Neural progenitor cell (in vitro differentiated cells): Measurements from ENCODE around the gene NAMPT. TPM values are rescaled to one million over a fixed set of nuclear protein-coding genes. Genes with fewer than 3 reads are reported as not detected.

Source experiments
- DNase-seq: peaks from one replicate; pipeline ENCODE4 v3.0.0-alpha.2; 2016; ENCODE audit warnings: low spot score
- H2AFZ ChIP-seq: fragments of 200-600 bp; sonication (generic); replicated peaks from 2 replicates; pipeline ENCODE4 v1.6.1; 2016; ENCODE audit warnings: antibody characterized with exemption
- H3F3A ChIP-seq: fragments of 200-600 bp; sonication (generic); 2 replicates; pipeline ENCODE4 v1.6.1; 2016; ENCODE audit warnings: antibody characterized with exemption, low read depth
- H3K27ac ChIP-seq: fragments of 200-600 bp; sonication (generic); 2 replicates; pipeline ENCODE4 v1.5.1; 2016; ENCODE audit warnings: mild to moderate bottlenecking
- H3K27me3 ChIP-seq: fragments of 200-600 bp; sonication (generic); 2 replicates; pipeline ENCODE4 v1.6.1; 2016; ENCODE audit warnings: mild to moderate bottlenecking, moderate library complexity
- H3K36me3 ChIP-seq: fragments of 200-600 bp; sonication (generic); 2 replicates; pipeline ENCODE4 v1.5.1; 2016
- H3K4me1 ChIP-seq: fragments of 200-600 bp; sonication (generic); 2 replicates; pipeline ENCODE4 v1.6.1; 2016; ENCODE audit warnings: mixed run types
- H3K4me2 ChIP-seq: fragments of 200-600 bp; sonication (generic); 2 replicates; pipeline ENCODE4 v1.6.1; 2016
- H3K4me3 ChIP-seq: fragments of 200-600 bp; sonication (generic); 2 replicates; pipeline ENCODE4 v1.5.1; 2016
- H3K79me2 ChIP-seq: fragments of 200-600 bp; sonication (generic); 2 replicates; pipeline ENCODE4 v1.6.1; 2016; ENCODE audit warnings: low read depth
- H3K9ac ChIP-seq: fragments of 200-600 bp; sonication (generic); 2 replicates; pipeline ENCODE4 v1.6.1; 2016
- H3K9me3 ChIP-seq: fragments of 200-600 bp; sonication (generic); 2 replicates; pipeline ENCODE4 v1.5.1; 2016; ENCODE audit warnings: low read depth
- H4K20me1 ChIP-seq: fragments of 200-600 bp; sonication (generic); 2 replicates; pipeline ENCODE4 v1.6.1; 2016; ENCODE audit warnings: low read depth
- H3K27ac Mint-ChIP-seq: 3 replicates; pipeline ENCODE4 v1.8.0; 2021; ENCODE audit warnings: mixed read lengths
- H3K27me3 Mint-ChIP-seq: 2 replicates; pipeline ENCODE4 v1.8.0; 2022; ENCODE audit warnings: low read depth, mild to moderate bottlenecking, inconsistent platforms, moderate library complexity, mixed read lengths; ENCODE audit not compliant: insufficient read depth
- H3K36me3 Mint-ChIP-seq: 3 replicates; pipeline ENCODE4 v1.8.0; 2021; ENCODE audit warnings: mixed read lengths
- H3K4me1 Mint-ChIP-seq: 3 replicates; pipeline ENCODE4 v1.8.0; 2021; ENCODE audit warnings: mixed read lengths
- H3K4me3 Mint-ChIP-seq: 3 replicates; pipeline ENCODE4 v1.8.0; 2021; ENCODE audit warnings: mild to moderate bottlenecking, moderate library complexity, mixed read lengths
- H3K9me3 Mint-ChIP-seq: 3 replicates; pipeline ENCODE4 v1.8.0; 2020; ENCODE audit warnings: mixed read lengths
- CTCF ChIP-seq: fragments of 200-600 bp; sonication (generic); IDR thresholded peaks from 2 replicates; pipeline ENCODE4 v1.5.1; 2017; ENCODE audit warnings: antibody characterized with exemption, mild to moderate bottlenecking
- EZH2 ChIP-seq: fragments of 200-600 bp; sonication (generic); IDR thresholded peaks from 2 replicates; pipeline ENCODE4 v1.6.1; 2017; ENCODE audit warnings: antibody characterized with exemption, mild to moderate bottlenecking, moderate library complexity
- EZH2phosphoT487 ChIP-seq: fragments of 200-600 bp; sonication (generic); IDR thresholded peaks from 2 replicates; pipeline ENCODE4 v1.6.1; 2017; ENCODE audit warnings: antibody characterized with exemption
- total RNA-seq: library from RNA; depleted of rRNA; stranded (reverse); fragments of >200 nt; gene quantifications from 2 replicates; pipeline ENCODE4 v1.2.3, GENCODE V29; 2015; ENCODE audit warnings: low replicate concordance

The NAMPT gene
- total RNA-seq, 1 donor from 2014 or later = 143 TPM

- Histone ChIP-seq H3F3A (no peaks in the 10 kb centered on the region), H4K20me1 (no peaks in the 10 kb centered on the region), H2AFZ (no peak overlapping the region), H3K27ac (no peak overlapping the region), H3K36me3 (no peaks in the 10 kb centered on the region), H3K4me3 (no peak overlapping the region), H3K79me2 (no peaks in the 10 kb centered on the region), H3K4me2 (no peak overlapping the region), H3K4me1 (no peaks in the 10 kb centered on the region), H3K27me3 (no peaks in the 10 kb centered on the region), H3K9me3 (no peaks in the 10 kb centered on the region), H3K9ac (no peak overlapping the region)
- H3K4me1 Mint-ChIP-seq = no peaks in the 10 kb centered on the region
- TF ChIP-seq EZH2 = no peak
- H3K27me3 Mint-ChIP-seq = no peaks in the 10 kb centered on the region
- peaks cover 7% of the 10 kb centered on the region for H3K9me3 Mint-ChIP-seq
- no peaks in the 10 kb centered on the region for H3K36me3 Mint-ChIP-seq
- no peak overlapping the region for H3K4me3 Mint-ChIP-seq
- no peak overlapping the region for H3K27ac Mint-ChIP-seq
- no peak for DNase-seq
Measured at GRCh38 chr7:106313456-106313901, 28.7 kb upstream of the NAMPT start.

GRCh38 chr7:106312906-106313305 is 28.1 kb upstream of the NAMPT start:
- Histone ChIP-seq H3K4me3 (no peak overlapping the region), H3K36me3 (no peaks in the 10 kb centered on the region), H3K4me1 (no peaks in the 10 kb centered on the region), H3K9ac (no peak overlapping the region), H3K79me2 (no peaks in the 10 kb centered on the region), H3K9me3 (no peaks in the 10 kb centered on the region), H3K27me3 (no peaks in the 10 kb centered on the region), H3K27ac (no peak overlapping the region), H4K20me1 (no peaks in the 10 kb centered on the region), H2AFZ (no peak overlapping the region), H3K4me2 (no peak overlapping the region), H3F3A (no peaks in the 10 kb centered on the region)
- TF ChIP-seq EZH2phosphoT487 = no peak
- DNase-seq = no peak
- Mint-ChIP-seq H3K36me3 (no peaks in the 10 kb centered on the region), H3K9me3 (peaks cover 7% of the 10 kb centered on the region), H3K27ac (no peak overlapping the region), H3K4me1 (no peaks in the 10 kb centered on the region), H3K27me3 (no peaks in the 10 kb centered on the region), H3K4me3 (no peak overlapping the region)

- H3K4me1 Mint-ChIP-seq = no peaks in the 10 kb centered on the region
- H3K36me3 ChIP-seq = no peaks in the 10 kb centered on the region
- no peaks in the 10 kb centered on the region for H3K27me3 Mint-ChIP-seq
- H3K4me3 ChIP-seq = no peak overlapping the region
- no peak for TF ChIP-seq EZH2phosphoT487
- TF ChIP-seq EZH2 = no peak
- TF ChIP-seq CTCF = no peak
- peaks cover 5% of the 10 kb centered on the region for H3K9me3 Mint-ChIP-seq
- H3K4me3 Mint-ChIP-seq = no peak overlapping the region
- H3K79me2 ChIP-seq = no peaks in the 10 kb centered on the region
- H3F3A ChIP-seq = no peaks in the 10 kb centered on the region
- H3K36me3 Mint-ChIP-seq = no peaks in the 10 kb centered on the region
- no peaks in the 10 kb centered on the region for H3K9me3 ChIP-seq
- no peak overlapping the region for H3K9ac ChIP-seq
- H4K20me1 ChIP-seq = no peaks in the 10 kb centered on the region
- no peak overlapping the region for H3K27ac ChIP-seq
- no peaks in the 10 kb centered on the region for H3K4me1 ChIP-seq
- H2AFZ ChIP-seq = no peak overlapping the region
- no peaks in the 10 kb centered on the region for H3K27me3 ChIP-seq
- no peak overlapping the region for H3K4me2 ChIP-seq
- DNase-seq = no peak
- H3K27ac Mint-ChIP-seq = no peak overlapping the region
Measured at GRCh38 chr7:106312099-106312871, 27.5 kb upstream of the NAMPT start.

- no peaks in the 10 kb centered on the region for H3K4me1 Mint-ChIP-seq
- H3K27ac Mint-ChIP-seq = no peak overlapping the region
- DNase-seq = no peak
- Histone ChIP-seq H3F3A (no peaks in the 10 kb centered on the region), H3K79me2 (no peaks in the 10 kb centered on the region), H4K20me1 (no peaks in the 10 kb centered on the region), H3K27ac (no peak overlapping the region), H3K4me3 (no peak overlapping the region), H3K4me1 (no peaks in the 10 kb centered on the region), H3K9ac (no peak overlapping the region), H2AFZ (no peak overlapping the region), H3K36me3 (no peaks in the 10 kb centered on the region), H3K27me3 (no peaks in the 10 kb centered on the region), H3K4me2 (no peak overlapping the region), H3K9me3 (no peaks in the 10 kb centered on the region)
- no peaks in the 10 kb centered on the region for H3K9me3 Mint-ChIP-seq
- TF ChIP-seq EZH2 = no peak
- no peak for TF ChIP-seq CTCF
- no peak for TF ChIP-seq EZH2phosphoT487
- no peak overlapping the region for H3K4me3 Mint-ChIP-seq
- no peaks in the 10 kb centered on the region for H3K36me3 Mint-ChIP-seq
- no peaks in the 10 kb centered on the region for H3K27me3 Mint-ChIP-seq
Measured at GRCh38 chr7:106309362-106309761, 24.6 kb upstream of the NAMPT start.
